ENCODE measurements around the gene PDLIM1.

- TF ChIP-seq POLR2A (IDR thresholded peaks at IDR 0.05; ENCODE audit: borderline replicate concordance, extremely low read depth, insufficient read depth, insufficient read length) (no peak), CTCF (IDR thresholded peaks at IDR 0.05 in 2 of 3, conservative IDR thresholded peaks at IDR 0.05 in 1 of 3; ENCODE audit: borderline replicate concordance in 1 of 3, insufficient read depth in 1 of 3, low read depth in 2 of 3, low read length in 2 of 3) (no peak), POLR2AphosphoS5 (IDR thresholded peaks at IDR 0.05; ENCODE audit: low read depth, low read length) (no peak), EZH2 (IDR thresholded peaks at IDR 0.05) (no peak), REST (IDR thresholded peaks at IDR 0.05; ENCODE audit: low read depth) (no peak), CEBPB (IDR thresholded peaks at IDR 0.05; ENCODE audit: low read depth) (no peak)
These were observed 46.8 kb upstream of the PDLIM1 start for GRCh38 chr10:95337423-95338160.

All from HCT116 (cell line).